ENCODE measurements around the gene FUT3.

DNA sequence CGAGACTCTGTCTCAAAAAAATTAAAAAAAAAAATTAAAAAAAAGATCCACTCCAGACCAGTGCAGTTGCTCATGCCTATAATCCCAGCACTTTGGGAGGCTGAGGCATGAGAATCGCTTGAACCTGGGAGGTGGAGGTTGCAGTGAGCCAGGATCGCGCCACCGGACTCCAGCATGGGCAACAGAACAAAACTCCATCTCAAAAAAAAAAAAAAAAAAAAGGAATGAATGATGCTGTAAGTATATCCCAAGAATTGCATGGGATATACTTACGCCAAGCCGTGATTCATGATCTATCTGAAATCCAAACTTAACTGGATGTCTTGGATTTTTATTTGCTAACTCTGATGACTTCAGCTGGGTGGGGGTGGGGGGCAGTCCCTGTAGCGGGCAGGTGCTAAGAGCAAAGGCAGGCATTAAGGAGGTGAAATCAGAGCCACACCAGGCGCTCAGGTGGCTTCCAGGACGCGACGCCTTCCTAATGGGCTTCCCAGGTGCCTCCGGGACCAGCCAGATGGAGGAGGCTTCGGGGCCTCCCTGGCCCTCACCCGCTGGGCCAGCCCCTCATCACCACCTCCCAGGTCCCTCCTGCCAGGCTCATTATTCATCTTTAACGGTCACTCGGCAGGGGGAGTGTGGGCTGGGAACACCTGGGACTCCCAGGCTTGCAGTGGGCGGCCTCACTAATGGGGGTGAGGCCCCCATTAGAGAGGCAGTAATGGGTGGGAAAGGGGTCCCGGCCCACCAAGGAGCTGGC is 30.5 kb upstream of the FUT3 start:
- TF ChIP-seq, protein P1, sequence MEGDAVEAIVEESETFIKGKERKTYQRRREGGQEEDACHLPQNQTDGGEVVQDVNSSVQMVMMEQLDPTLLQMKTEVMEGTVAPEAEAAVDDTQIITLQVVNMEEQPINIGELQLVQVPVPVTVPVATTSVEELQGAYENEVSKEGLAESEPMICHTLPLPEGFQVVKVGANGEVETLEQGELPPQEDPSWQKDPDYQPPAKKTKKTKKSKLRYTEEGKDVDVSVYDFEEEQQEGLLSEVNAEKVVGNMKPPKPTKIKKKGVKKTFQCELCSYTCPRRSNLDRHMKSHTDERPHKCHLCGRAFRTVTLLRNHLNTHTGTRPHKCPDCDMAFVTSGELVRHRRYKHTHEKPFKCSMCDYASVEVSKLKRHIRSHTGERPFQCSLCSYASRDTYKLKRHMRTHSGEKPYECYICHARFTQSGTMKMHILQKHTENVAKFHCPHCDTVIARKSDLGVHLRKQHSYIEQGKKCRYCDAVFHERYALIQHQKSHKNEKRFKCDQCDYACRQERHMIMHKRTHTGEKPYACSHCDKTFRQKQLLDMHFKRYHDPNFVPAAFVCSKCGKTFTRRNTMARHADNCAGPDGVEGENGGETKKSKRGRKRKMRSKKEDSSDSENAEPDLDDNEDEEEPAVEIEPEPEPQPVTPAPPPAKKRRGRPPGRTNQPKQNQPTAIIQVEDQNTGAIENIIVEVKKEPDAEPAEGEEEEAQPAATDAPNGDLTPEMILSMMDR (IDR thresholded peaks at IDR 0.05; ENCODE audit: low read depth, low read length, missing input control) = no peak
- TF ChIP-seq, protein P2, sequence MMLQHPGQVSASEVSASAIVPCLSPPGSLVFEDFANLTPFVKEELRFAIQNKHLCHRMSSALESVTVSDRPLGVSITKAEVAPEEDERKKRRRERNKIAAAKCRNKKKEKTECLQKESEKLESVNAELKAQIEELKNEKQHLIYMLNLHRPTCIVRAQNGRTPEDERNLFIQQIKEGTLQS (IDR thresholded peaks at IDR 0.05) = no peak
- TF ChIP-seq, protein P3, sequence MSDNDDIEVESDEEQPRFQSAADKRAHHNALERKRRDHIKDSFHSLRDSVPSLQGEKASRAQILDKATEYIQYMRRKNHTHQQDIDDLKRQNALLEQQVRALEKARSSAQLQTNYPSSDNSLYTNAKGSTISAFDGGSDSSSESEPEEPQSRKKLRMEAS (IDR thresholded peaks at IDR 0.05) = no peak
- no peak for TF ChIP-seq NR2F2 (IDR thresholded peaks at IDR 0.05)
- TF ChIP-seq YY1 (IDR thresholded peaks at IDR 0.05) = no peak
- no peak for TF ChIP-seq TAF1 (conservative IDR thresholded peaks at IDR 0.05)
- TF ChIP-seq, protein P4, sequence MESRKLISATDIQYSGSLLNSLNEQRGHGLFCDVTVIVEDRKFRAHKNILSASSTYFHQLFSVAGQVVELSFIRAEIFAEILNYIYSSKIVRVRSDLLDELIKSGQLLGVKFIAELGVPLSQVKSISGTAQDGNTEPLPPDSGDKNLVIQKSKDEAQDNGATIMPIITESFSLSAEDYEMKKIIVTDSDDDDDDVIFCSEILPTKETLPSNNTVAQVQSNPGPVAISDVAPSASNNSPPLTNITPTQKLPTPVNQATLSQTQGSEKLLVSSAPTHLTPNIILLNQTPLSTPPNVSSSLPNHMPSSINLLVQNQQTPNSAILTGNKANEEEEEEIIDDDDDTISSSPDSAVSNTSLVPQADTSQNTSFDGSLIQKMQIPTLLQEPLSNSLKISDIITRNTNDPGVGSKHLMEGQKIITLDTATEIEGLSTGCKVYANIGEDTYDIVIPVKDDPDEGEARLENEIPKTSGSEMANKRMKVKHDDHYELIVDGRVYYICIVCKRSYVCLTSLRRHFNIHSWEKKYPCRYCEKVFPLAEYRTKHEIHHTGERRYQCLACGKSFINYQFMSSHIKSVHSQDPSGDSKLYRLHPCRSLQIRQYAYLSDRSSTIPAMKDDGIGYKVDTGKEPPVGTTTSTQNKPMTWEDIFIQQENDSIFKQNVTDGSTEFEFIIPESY (IDR thresholded peaks at IDR 0.05) = no peak
- no peak for TF ChIP-seq SP1 (IDR thresholded peaks at IDR 0.05)
